Liver (tissue), 2 donors: ENCODE data around the gene SGK1.

Source experiments
- CTCF ChIP-seq: fragments of 150-350 bp; IDR thresholded peaks from 2 replicates; pipeline ENCODE4 v1.5.1; 2017; ENCODE audit warnings: improper control_type of control experiment, low read depth, low read length; ENCODE audit not compliant: missing input control
- TF ChIP-seq, protein P1 (sequence below): IDR thresholded peaks from 2 replicates; pipeline ENCODE4 v1.6.1; 2016; ENCODE audit warnings: antibody characterized with exemption
- donor health status: healthy.

- TF ChIP-seq CTCF, result no peak
- TF ChIP-seq, protein P1, sequence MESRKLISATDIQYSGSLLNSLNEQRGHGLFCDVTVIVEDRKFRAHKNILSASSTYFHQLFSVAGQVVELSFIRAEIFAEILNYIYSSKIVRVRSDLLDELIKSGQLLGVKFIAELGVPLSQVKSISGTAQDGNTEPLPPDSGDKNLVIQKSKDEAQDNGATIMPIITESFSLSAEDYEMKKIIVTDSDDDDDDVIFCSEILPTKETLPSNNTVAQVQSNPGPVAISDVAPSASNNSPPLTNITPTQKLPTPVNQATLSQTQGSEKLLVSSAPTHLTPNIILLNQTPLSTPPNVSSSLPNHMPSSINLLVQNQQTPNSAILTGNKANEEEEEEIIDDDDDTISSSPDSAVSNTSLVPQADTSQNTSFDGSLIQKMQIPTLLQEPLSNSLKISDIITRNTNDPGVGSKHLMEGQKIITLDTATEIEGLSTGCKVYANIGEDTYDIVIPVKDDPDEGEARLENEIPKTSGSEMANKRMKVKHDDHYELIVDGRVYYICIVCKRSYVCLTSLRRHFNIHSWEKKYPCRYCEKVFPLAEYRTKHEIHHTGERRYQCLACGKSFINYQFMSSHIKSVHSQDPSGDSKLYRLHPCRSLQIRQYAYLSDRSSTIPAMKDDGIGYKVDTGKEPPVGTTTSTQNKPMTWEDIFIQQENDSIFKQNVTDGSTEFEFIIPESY, result no peak
These were observed 198.4 kb downstream of the SGK1 start for GRCh38 chr6:134119486-134119885.
